B cell (primary cell): ENCODE measurements around the gene JUNB. TPM values are rescaled to one million over a fixed set of nuclear protein-coding genes. Genes with fewer than 3 reads are reported as not detected.

Experiments
- ATAC-seq: fragments of 200-7000 bp; cut with Tn5 transposase; one replicate; pipeline ENCODE4 v1.10.0; 2021; ENCODE audit warnings: low read depth, mild to moderate bottlenecking, moderate number of reproducible peaks, moderate library complexity
- CTCF ChIA-PET: fragments of 350-600 bp; sonication (Branson Sonifier 250); formaldehyde crosslinking; loops from one replicate; lab custom pipeline; 2021; ENCODE audit warnings: antibody characterized with exemption, inconsistent platforms; lab: Charles Lee
- POLR2A ChIA-PET: fragments of 350-600 bp; sonication (Branson Sonifier 250); formaldehyde crosslinking; loops from one replicate; lab custom pipeline; 2021; ENCODE audit warnings: antibody characterized with exemption; lab: Charles Lee
- DNase-seq: peaks from one replicate; pipeline ENCODE4 v3.0.0; 2013
- H2AFZ ChIP-seq: 2 replicates; pipeline ENCODE4 v1.6.1; 2012; ENCODE audit warnings: mild to moderate bottlenecking, low read depth, low read length; ENCODE audit not compliant: insufficient read depth, poor library complexity, severe bottlenecking
- H3K27ac ChIP-seq, 2 donors: 1 replicate in 1 of 2; 2 replicates in 1 of 2; pipeline ENCODE4 v1.5.1; 2012 to 2013; ENCODE audit warnings: low read length in 2 of 2, mild to moderate bottlenecking in 2 of 2, moderate library complexity in 1 of 2
- H3K27me3 ChIP-seq, 4 experiments: fragments of 200-600 bp in 1 of 4; sonication (generic) in 1 of 4; replicated peaks in 1 of 4; 1 replicate in 2 of 4; 2 replicates in 2 of 4; pipeline versions ENCODE4 v1.6.1 to v1.7.0; 2013 to 2016; ENCODE audit warnings: low read length in 3 of 4, mild to moderate bottlenecking in 2 of 4, mixed read lengths in 1 of 4, moderate library complexity in 1 of 4; ENCODE audit not compliant: insufficient read depth in 4 of 4, control insufficient read depth in 3 of 4; ENCODE audit errors: control extremely low read depth in 1 of 4
- H3K36me3 ChIP-seq, 2 experiments: replicated peaks in 1 of 2; 1 replicate in 1 of 2; 2 replicates in 1 of 2; pipeline versions ENCODE4 v1.6.1 to v1.7.1; 2013; ENCODE audit warnings: low read length in 1 of 2; ENCODE audit not compliant: insufficient read depth in 2 of 2, control insufficient read depth in 1 of 2; ENCODE audit errors: control extremely low read depth in 1 of 2, extremely low read depth in 1 of 2
- H3K4me1 ChIP-seq, 2 donors: fragments of 200-600 bp in 1 of 2; sonication (generic) in 1 of 2; 1 replicate in 1 of 2; 2 replicates in 1 of 2; pipeline versions ENCODE4 v1.5.1 to v1.6.1; 2013 to 2017; ENCODE audit warnings: low read length in 2 of 2; ENCODE audit not compliant: control insufficient read depth in 2 of 2, insufficient read depth in 2 of 2
- H3K4me2 ChIP-seq: replicated peaks from 2 replicates; pipeline ENCODE3; 2012; ENCODE audit warnings: mild to moderate bottlenecking, low read depth, low read length; ENCODE audit not compliant: poor library complexity, severe bottlenecking
- H3K4me3 ChIP-seq, 5 experiments: fragments of 200-600 bp in 1 of 5; sonication (generic) in 1 of 5; 1 replicate in 3 of 5; 2 replicates in 2 of 5; pipeline versions ENCODE4 v1.5.1 to v1.7.0; 2011 to 2016; ENCODE audit warnings: low read length in 4 of 5, mild to moderate bottlenecking in 4 of 5, low read depth in 2 of 5, control low read depth in 1 of 5, moderate library complexity in 1 of 5; ENCODE audit not compliant: insufficient read depth in 1 of 5; ENCODE audit errors: control extremely low read depth in 1 of 5, extremely low read depth in 1 of 5
- H3K79me2 ChIP-seq: fragments of 200-600 bp; sonication (generic); one replicate; pipeline ENCODE4 v1.6.0; 2016; ENCODE audit warnings: low read length; ENCODE audit not compliant: control insufficient read depth, insufficient read depth
- H3K9ac ChIP-seq: fragments of 200-600 bp; sonication (generic); 2 replicates; pipeline ENCODE4 v1.6.1; 2017; ENCODE audit warnings: mild to moderate bottlenecking, low read length, moderate library complexity
- H3K9me3 ChIP-seq, 3 donors: one replicate each; pipeline versions ENCODE4 v1.6.1 to v1.7.1; 2013; ENCODE audit warnings: low read length in 2 of 3; ENCODE audit not compliant: control insufficient read depth in 2 of 3, insufficient read depth in 1 of 3; ENCODE audit errors: control extremely low read depth in 1 of 3
- H4K20me1 ChIP-seq: 2 replicates; pipeline ENCODE4 v1.6.0; 2012; ENCODE audit warnings: mild to moderate bottlenecking, low read length; ENCODE audit not compliant: insufficient read depth, control insufficient read depth, poor library complexity, severe bottlenecking
- H3K27ac Mint-ChIP-seq: one replicate; pipeline ENCODE4 v1.8.0; 2021; ENCODE audit warnings: mixed read lengths
- H3K27me3 Mint-ChIP-seq: one replicate; pipeline ENCODE4 v1.8.0; 2021; ENCODE audit warnings: mixed read lengths
- H3K4me1 Mint-ChIP-seq: one replicate; pipeline ENCODE4 v1.8.0; 2021; ENCODE audit warnings: mixed read lengths
- H3K4me3 Mint-ChIP-seq: one replicate; pipeline ENCODE4 v1.8.0; 2021; ENCODE audit warnings: mixed read lengths
- H3K9me3 Mint-ChIP-seq: one replicate; pipeline ENCODE4 v1.8.0; 2022; ENCODE audit warnings: mixed read lengths; ENCODE audit not compliant: insufficient read depth
- CTCF ChIP-seq: fragments of 200-600 bp; IDR thresholded peaks from one replicate; pipeline ENCODE4 v1.8.0; 2022; ENCODE audit warnings: antibody characterized with exemption, mild to moderate bottlenecking
- EZH2 ChIP-seq: IDR thresholded peaks from 2 replicates; pipeline ENCODE4 v1.6.1; 2012; ENCODE audit warnings: borderline replicate concordance, low read depth, mild to moderate bottlenecking, moderate library complexity, low read length; ENCODE audit not compliant: insufficient read depth, poor library complexity, severe bottlenecking
- WGBS: methylation state at CpG from one replicate; pipeline ENCODE4 v1.1.5; 2013; ENCODE audit warnings: missing lambda C conversion rate; ENCODE audit not compliant: insufficient coverage; 5-methylcytosine and 5-hydroxymethylcytosine counted together
- intact Hi-C: fragments of 100-400 bp; cut with micrococcal nuclease; formaldehyde crosslinking; loops from one replicate; pipeline ENCODE4 v1.10.0; 2022
- polyA plus RNA-seq: library from polyadenylated mRNA; depleted of rRNA; stranded (reverse); fragments of >200 nt; gene quantifications from 2 replicates; pipeline ENCODE4 v1.2.3, GENCODE V29; 2012
- total RNA-seq, 2 donors: library from RNA; stranded (reverse); fragments of 120-200 nt in 1 of 2; gene quantifications; 1 replicate in 1 of 2; 2 replicates in 1 of 2; pipeline versions ENCODE4 v1.2.3 to v1.2.4, GENCODE V29; 2013 to 2022

Gene JUNB
- total and polyA plus RNA-seq, 2 donors (not counting 1 experiment from before 2014, with no cell fraction given), result 206 to 4,055 TPM

GRCh38 chr19:12769689-12770088 is 21.6 kb upstream of the JUNB start:
- Mint-ChIP-seq H3K27me3 (no peaks in the 10 kb centered on the region), H3K4me3 (peak overlapping the region; percentile 55), H3K27ac (no peak overlapping the region), H3K9me3 (no peaks in the 10 kb centered on the region), H3K4me1 (peaks cover 16% of the 10 kb centered on the region)
- H3K4me3 ChIP-seq, result no peak overlapping the region
- TF ChIP-seq EZH2, result no peak
- TF ChIP-seq CTCF, result no peak
- intact Hi-C loops, result no loop called here
- CTCF ChIA-PET, result interaction anchor here (7.2 to 27.9 kb wide), 3 partner anchors 7 to 79 kb away, joined by 64 to 1147 read pairs (median 353); partner anchors contain the start of genes HOOK2, JUNB, PRDX2 and RNASEH2A
- H3K79me2 ChIP-seq, result no peaks in the 10 kb centered on the region
- ATAC-seq (peak; percentile 92), DNase-seq (peak; percentile 70)
- no peaks in the 10 kb centered on the region for H3K9me3 ChIP-seq
- no peak overlapping the region for H2AFZ ChIP-seq
- peaks cover 0 to under 1% of the 10 kb centered on the region in 2 experiments for H3K36me3 ChIP-seq
- POLR2A ChIA-PET, result interaction anchor here (1.5 kb wide), 1 partner anchor 23 kb away, joined by 9 read pairs; no protein-coding TSS in a partner anchor
- H3K27ac ChIP-seq, result no peak overlapping the region
- WGBS, result 72% methylated on average over 36 of the region's 37 CpGs
- no peak overlapping the region for H3K9ac ChIP-seq
- no peaks in the 10 kb centered on the region for H3K27me3 ChIP-seq
- peaks cover 6 to 10% of the 10 kb centered on the region in 2 donors for H3K4me1 ChIP-seq
- H4K20me1 ChIP-seq, result no peaks in the 10 kb centered on the region
- peak overlapping the region; percentile 44 for H3K4me2 ChIP-seq

- H3K9me3 ChIP-seq, result no peaks in the 10 kb centered on the region
- H3K27ac Mint-ChIP-seq, result no peak overlapping the region
- H3K27me3 ChIP-seq, result no peaks in the 10 kb centered on the region
- no peaks in the 10 kb centered on the region for H3K79me2 ChIP-seq
- peaks cover 19% of the 10 kb centered on the region for H3K4me1 Mint-ChIP-seq
- TF ChIP-seq CTCF, result no peak
- TF ChIP-seq EZH2, result no peak
- ChIA-PET CTCF (interaction anchor here (0.6 to 27.9 kb wide), 4 partner anchors 11 to 78 kb away, joined by 3 to 1147 read pairs (median 178); partner anchors contain the start of genes JUNB, PRDX2, RNASEH2A and THSD8), POLR2A (interaction anchor here (0.6 to 1.5 kb wide), 4 partner anchors 22 to 77 kb away, joined by 3 to 9 read pairs (median 4); no protein-coding TSS in a partner anchor)
- H3K4me3 Mint-ChIP-seq, result no peak overlapping the region
- no peaks in the 10 kb centered on the region for H3K27me3 Mint-ChIP-seq
- 98% methylated on average over 7 of the region's 13 CpGs for WGBS
- H4K20me1 ChIP-seq, result no peaks in the 10 kb centered on the region
- ATAC-seq (no peak), DNase-seq (no peak)
- no peaks in the 10 kb centered on the region for H3K9me3 Mint-ChIP-seq
- no peak overlapping the region for H2AFZ ChIP-seq
- no peak overlapping the region for H3K4me2 ChIP-seq
- H3K9ac ChIP-seq, result no peak overlapping the region
- H3K4me3 ChIP-seq, result no peak overlapping the region
- intact Hi-C loops, result no loop called here
- no peak overlapping the region for H3K27ac ChIP-seq
- H3K4me1 ChIP-seq, result peaks cover 9 to 12% of the 10 kb centered on the region in 2 donors
- no peaks in the 10 kb centered on the region for H3K36me3 ChIP-seq
Observed at GRCh38 chr19:12770922-12771321, 20.4 kb upstream of the JUNB start.
